Upper lobe of left lung (tissue), 6 donors: ENCODE results near the gene UGT1A6. TPM values are rescaled to one million over a fixed set of nuclear protein-coding genes. Genes with fewer than 3 reads are reported as not detected.

Source experiments
- ATAC-seq, 2 donors: fragments of 200-7000 bp; cut with Tn5 transposase; one replicate each; pipeline ENCODE4 v1.9.1; 2022; ENCODE audit warnings: mild to moderate bottlenecking in 2 of 2, moderate library complexity in 2 of 2; ENCODE audit not compliant: low FRiP score in 2 of 2
- DNase-seq, 2 donors: peaks; one replicate each; pipeline ENCODE4 v3.0.0-alpha.2; 2019 to 2020
- H3K27ac ChIP-seq, 4 donors: fragments of 200-600 bp; sonication (generic); one replicate each; pipeline ENCODE4 v1.5.1; 2016 to 2019
- H3K27me3 ChIP-seq, 4 donors: fragments of 200-600 bp; sonication (generic); one replicate each; pipeline ENCODE4 v1.5.1; 2017 to 2019
- H3K36me3 ChIP-seq, 4 donors: fragments of 200-600 bp; sonication (generic); one replicate each; pipeline ENCODE4 v1.5.1; 2016 to 2019
- H3K4me1 ChIP-seq, 4 donors: fragments of 200-600 bp; sonication (generic); one replicate each; pipeline ENCODE4 v1.5.1; 2018 to 2019
- H3K4me3 ChIP-seq, 4 donors: fragments of 200-600 bp; sonication (generic); one replicate each; pipeline ENCODE4 v1.5.1; 2017 to 2019; ENCODE audit warnings: mild to moderate bottlenecking in 2 of 4, moderate library complexity in 1 of 4
- H3K9me3 ChIP-seq, 4 donors: fragments of 200-600 bp; sonication (generic); one replicate each; pipeline ENCODE4 v1.5.1; 2018 to 2019
- CTCF ChIP-seq, 6 experiments: fragments of 450-650 bp in 4 of 6; fragments of 200-600 bp in 2 of 6; sonication (generic) in 2 of 6; IDR thresholded peaks; one replicate each; pipeline ENCODE4 v1.5.1; 2016 to 2019; ENCODE audit warnings: antibody characterized with exemption in 6 of 6
- EP300 ChIP-seq, 4 donors: sonication (generic); formaldehyde crosslinking; IDR thresholded peaks; one replicate each; pipeline ENCODE4 v1.5.1; 2017; ENCODE audit warnings: antibody characterized with exemption in 4 of 4, control low read depth in 2 of 4
- POLR2A ChIP-seq, 4 donors: fragments of 450-650 bp; IDR thresholded peaks; one replicate each; pipeline ENCODE4 v1.5.1; 2016 to 2017; ENCODE audit warnings: antibody characterized with exemption in 4 of 4, mild to moderate bottlenecking in 2 of 4
- POLR2AphosphoS5 ChIP-seq, 2 donors: sonication (generic); formaldehyde crosslinking; IDR thresholded peaks; one replicate each; pipeline ENCODE4 v1.5.1; 2017; ENCODE audit warnings: antibody characterized with exemption in 2 of 2
- WGBS, 2 donors: methylation state at CpG; one replicate each; pipeline ENCODE4 v1.1.5; 2017 to 2018; 5-methylcytosine and 5-hydroxymethylcytosine counted together
- total RNA-seq, 6 donors: library from RNA; depleted of rRNA in 4 of 6; stranded (reverse); fragments of >200 nt in 4 of 6; gene quantifications; one replicate each; pipeline versions ENCODE4 v1.1.0 to v1.2.1, GENCODE V29; 2016 to 2021
- donor health status: DM: no; HTN: no; CAD: no; lungs with moderate emphysema.
- donor health status: DM: no; HTN: yes; CAD: no; lungs with severe emphysema.

UGT1A6 gene
- total RNA-seq, 6 donors from 2014 or later: 0.15 to 5.0 (median 0.33) TPM; not detected in 1

DNA sequence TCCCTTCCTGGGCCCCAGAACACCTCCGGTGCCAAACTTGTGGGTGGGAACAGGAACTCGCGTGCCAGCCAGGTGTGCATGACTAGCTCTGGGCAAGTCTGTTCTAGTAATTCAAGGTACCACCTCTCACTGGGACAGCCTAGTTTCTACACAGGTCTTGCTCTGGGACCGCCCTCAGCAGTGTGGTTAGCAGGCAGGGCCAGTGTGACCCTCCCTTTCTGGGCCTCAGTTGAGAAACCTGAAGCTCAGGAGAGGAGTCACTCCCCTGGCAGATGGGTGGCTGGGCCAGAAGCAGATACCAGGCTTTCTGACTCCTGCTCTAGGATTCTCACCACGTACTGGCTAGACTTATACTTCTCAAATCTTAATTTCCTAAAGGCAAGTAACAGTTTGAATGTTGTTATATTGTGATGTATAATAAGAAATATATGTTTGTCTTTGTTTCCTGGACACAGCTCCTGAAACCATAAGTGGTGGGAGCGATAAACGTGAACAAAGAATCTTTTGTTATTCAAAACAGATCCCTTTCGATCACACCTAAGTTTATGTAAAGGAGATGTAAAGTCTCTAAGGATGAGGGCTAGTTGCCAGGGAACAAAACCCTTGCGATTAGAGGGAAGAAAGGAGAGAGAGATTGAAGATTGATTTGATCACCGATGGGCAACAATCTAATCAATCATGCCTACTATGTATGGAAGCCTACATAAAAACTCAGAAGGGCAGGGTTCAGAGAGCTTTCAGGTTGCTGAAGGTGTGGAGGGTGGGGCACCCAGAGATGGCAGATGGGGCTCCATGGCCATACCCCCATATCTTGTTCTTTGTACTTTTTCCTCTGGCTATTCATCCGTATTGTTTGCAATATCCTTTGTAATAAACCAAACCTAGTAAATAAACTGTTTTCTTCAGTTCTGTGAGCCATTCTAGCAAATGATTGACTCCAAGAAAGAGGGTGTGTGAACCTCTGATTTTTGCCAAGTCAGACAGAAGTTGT is 952 bp upstream of the UGT1A6 start:
- DNase-seq (no peak), ATAC-seq (peak; percentile 25 to 65)
- no peaks in the 10 kb centered on the region for H3K27me3 ChIP-seq
- H3K4me1 ChIP-seq: no peaks in the 10 kb centered on the region
- H3K4me3 ChIP-seq: no peak overlapping the region
- H3K27ac ChIP-seq: no peak overlapping the region
- 87% methylated on average over 8 to 11 of the region's 11 CpGs for whole genome bisulfite sequencing, 2 donors
- no peaks in the 10 kb centered on the region for H3K36me3 ChIP-seq
- H3K9me3 ChIP-seq: no peaks in the 10 kb centered on the region
- TF ChIP-seq CTCF (IDR thresholded peaks at IDR 0.05): no peak
- TF ChIP-seq POLR2AphosphoS5 (IDR thresholded peaks at IDR 0.05): no peak
- no peak for TF ChIP-seq EP300 (IDR thresholded peaks at IDR 0.05)
- no peak for TF ChIP-seq POLR2A (IDR thresholded peaks at IDR 0.05)

- TF ChIP-seq EP300 (IDR thresholded peaks at IDR 0.05) (no peak), CTCF (IDR thresholded peaks at IDR 0.05) (no peak), POLR2A (IDR thresholded peaks at IDR 0.05) (no peak), POLR2AphosphoS5 (IDR thresholded peaks at IDR 0.05) (no peak)
- ATAC-seq (no peak), DNase-seq (no peak)
- WGBS, 2 donors: 62 to 65% methylated on average over 6 of the region's 6 CpGs
- Histone ChIP-seq H3K27ac (no peak overlapping the region), H3K36me3 (no peaks in the 10 kb centered on the region), H3K4me3 (no peak overlapping the region), H3K27me3 (no peaks in the 10 kb centered on the region), H3K9me3 (no peaks in the 10 kb centered on the region), H3K4me1 (no peaks in the 10 kb centered on the region)
Observed at GRCh38 chr2:233693963-233694362, 1.3 kb downstream of the UGT1A6 start.

- ATAC-seq (no peak), DNase-seq (no peak)
- WGBS, 2 donors: 71 to 80% methylated on average over 4 of the region's 4 CpGs
- Histone ChIP-seq H3K36me3 (no peaks in the 10 kb centered on the region), H3K27ac (no peak overlapping the region), H3K9me3 (no peaks in the 10 kb centered on the region), H3K4me3 (no peak overlapping the region), H3K4me1 (no peaks in the 10 kb centered on the region), H3K27me3 (no peaks in the 10 kb centered on the region)
- TF ChIP-seq POLR2AphosphoS5 (IDR thresholded peaks at IDR 0.05) (no peak), EP300 (IDR thresholded peaks at IDR 0.05) (no peak), CTCF (IDR thresholded peaks at IDR 0.05) (no peak)
Observed at GRCh38 chr2:233698740-233699139, 6.0 kb downstream of the UGT1A6 start.

DNA sequence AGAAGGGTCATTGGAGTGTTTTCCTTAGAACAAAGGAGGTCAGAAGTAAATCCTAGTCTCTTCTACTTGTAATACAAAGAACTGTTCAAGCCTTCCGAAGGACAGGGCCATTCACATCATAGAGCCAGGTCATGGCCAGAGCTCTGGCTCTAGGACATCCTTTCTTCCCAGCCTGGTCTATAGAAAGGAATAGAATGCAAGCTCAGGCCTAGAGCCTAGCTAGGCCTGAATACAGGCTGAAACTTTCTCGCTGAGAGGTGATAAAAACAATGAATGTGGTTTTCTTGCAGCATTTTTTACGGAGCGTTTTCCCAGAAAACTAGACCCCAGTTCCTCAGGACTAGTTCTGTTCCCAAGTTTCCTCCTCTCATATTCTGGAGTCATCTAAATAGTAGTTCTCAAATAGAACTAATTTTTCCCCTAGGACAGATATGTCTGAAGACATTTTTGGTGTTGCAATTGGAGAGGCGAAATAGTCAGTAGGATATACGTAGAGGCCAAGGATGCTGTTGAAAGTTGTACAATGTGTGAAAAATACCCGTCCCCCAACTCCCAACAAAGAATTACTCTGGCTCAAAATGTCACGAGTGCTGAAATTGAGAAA is 6.8 kb downstream of the UGT1A6 start:
- Histone ChIP-seq H3K27ac (no peak overlapping the region), H3K9me3 (no peaks in the 10 kb centered on the region), H3K36me3 (no peaks in the 10 kb centered on the region), H3K4me1 (no peaks in the 10 kb centered on the region), H3K27me3 (no peaks in the 10 kb centered on the region), H3K4me3 (no peak overlapping the region)
- no peak for DNase-seq
- TF ChIP-seq CTCF (IDR thresholded peaks at IDR 0.05) (no peak), POLR2A (IDR thresholded peaks at IDR 0.05) (no peak), EP300 (IDR thresholded peaks at IDR 0.05) (no peak), POLR2AphosphoS5 (IDR thresholded peaks at IDR 0.05) (no peak)
- ATAC-seq: no peak
- WGBS, 2 donors: 88 to 93% methylated on average over 8 of the region's 8 CpGs
